DOHH2 (cell line): ENCODE data around the gene FAM53B.

Experiments used
- EZH2phosphoT487 ChIP-seq: fragments of 200-600 bp; sonication (generic); IDR thresholded peaks from 2 replicates; pipeline ENCODE4 v1.6.1; 2017; ENCODE audit warnings: borderline replicate concordance, mild to moderate bottlenecking, antibody characterized with exemption, low read length, moderate library complexity, mixed read lengths
- TF ChIP-seq, protein P1 (sequence below): fragments of 200-600 bp; sonication (generic); IDR thresholded peaks from one replicate; pipeline ENCODE4 v1.5.1; 2014; ENCODE audit warnings: antibody characterized with exemption, mild to moderate bottlenecking, low read depth, low read length; ENCODE audit not compliant: poor library complexity, severe bottlenecking

DNA sequence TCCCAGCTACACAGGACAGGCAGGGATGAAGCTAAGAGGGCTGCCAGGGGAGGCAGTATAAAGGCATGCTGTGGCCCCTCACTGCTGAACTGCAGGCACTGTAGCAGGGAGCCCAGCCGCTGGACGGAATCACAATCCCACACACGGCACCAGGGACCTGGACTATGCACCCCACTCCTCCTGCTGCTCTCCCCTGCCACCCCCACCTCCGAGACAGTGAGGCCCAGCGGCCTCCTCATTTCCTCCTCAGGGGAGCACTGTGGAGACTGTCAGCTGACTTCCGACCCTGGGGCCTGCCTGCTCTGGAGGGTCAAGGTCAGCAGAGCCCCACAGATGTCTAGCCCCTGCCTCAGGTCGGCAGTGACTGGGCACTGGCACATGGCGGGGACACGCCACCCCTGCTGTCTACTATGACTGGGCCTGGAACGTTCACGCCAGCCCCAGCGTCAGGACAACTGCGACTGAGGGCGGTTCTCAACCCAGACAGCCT, 92.7 kb downstream of the FAM53B start:
- TF ChIP-seq, protein P1, sequence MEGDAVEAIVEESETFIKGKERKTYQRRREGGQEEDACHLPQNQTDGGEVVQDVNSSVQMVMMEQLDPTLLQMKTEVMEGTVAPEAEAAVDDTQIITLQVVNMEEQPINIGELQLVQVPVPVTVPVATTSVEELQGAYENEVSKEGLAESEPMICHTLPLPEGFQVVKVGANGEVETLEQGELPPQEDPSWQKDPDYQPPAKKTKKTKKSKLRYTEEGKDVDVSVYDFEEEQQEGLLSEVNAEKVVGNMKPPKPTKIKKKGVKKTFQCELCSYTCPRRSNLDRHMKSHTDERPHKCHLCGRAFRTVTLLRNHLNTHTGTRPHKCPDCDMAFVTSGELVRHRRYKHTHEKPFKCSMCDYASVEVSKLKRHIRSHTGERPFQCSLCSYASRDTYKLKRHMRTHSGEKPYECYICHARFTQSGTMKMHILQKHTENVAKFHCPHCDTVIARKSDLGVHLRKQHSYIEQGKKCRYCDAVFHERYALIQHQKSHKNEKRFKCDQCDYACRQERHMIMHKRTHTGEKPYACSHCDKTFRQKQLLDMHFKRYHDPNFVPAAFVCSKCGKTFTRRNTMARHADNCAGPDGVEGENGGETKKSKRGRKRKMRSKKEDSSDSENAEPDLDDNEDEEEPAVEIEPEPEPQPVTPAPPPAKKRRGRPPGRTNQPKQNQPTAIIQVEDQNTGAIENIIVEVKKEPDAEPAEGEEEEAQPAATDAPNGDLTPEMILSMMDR: no peak
- no peak for TF ChIP-seq EZH2phosphoT487
